ENCODE results near the gene RCOR1. TPM values are rescaled to one million over a fixed set of nuclear protein-coding genes. Genes with fewer than 3 reads are reported as not detected.
A peak's percentile ranks its signal among the peaks of the same experiment; 100 is the strongest.

The RCOR1 gene
- polyA plus RNA-seq, 1 donor = 24.2 TPM

DNA sequence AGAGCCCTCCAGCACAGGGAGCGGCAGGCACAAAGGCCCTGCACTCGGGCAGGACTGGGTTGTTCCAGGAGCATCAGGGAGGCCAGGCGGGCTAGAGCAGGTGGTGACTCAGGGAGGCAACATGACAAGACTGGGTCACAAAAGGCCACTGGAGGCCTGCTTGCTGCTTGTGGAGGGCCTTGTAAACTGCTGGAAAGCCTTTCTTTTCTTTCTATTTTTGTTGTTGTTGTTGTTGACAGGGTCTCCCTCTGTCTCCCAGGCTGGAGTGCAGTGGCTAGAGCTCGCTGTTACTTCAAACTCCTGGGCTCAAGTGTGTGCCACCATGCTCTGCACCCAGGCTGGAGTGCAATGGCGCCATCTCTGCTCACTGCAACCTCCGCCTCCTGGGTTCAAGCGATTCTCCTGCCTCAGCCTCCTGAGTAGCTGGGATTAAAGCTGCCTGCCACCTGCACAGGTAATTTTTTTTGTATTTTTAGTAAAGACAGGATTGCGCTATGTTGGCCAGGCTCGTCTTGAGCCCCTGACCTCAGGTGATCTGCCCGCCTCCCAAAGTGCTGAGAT lies 11.8 kb upstream of the RCOR1 start:
- Histone ChIP-seq H3K4me3 (ENCODE audit: low read length) (no peak overlapping the region), H3K4me1 (ENCODE audit: control insufficient read depth, insufficient read depth, low read length) (peaks cover 8% of the 10 kb centered on the region), H3K36me3 (ENCODE audit: control insufficient read depth, insufficient read depth, low read length) (no peaks in the 10 kb centered on the region), H3K9me3 (ENCODE audit: control insufficient read depth, low read depth, low read length) (no peaks in the 10 kb centered on the region), H3K27me3 (ENCODE audit: control insufficient read depth, insufficient read depth, low read length) (no peaks in the 10 kb centered on the region), H3K27ac (ENCODE audit: low read length) (no peak overlapping the region)
- no peak for DNase-seq
- 100% methylated on average over 2 of the region's 10 CpGs for WGBS (ENCODE audit: insufficient coverage, low lambda C conversion rate)

- Histone ChIP-seq H3K36me3 (ENCODE audit: control insufficient read depth, insufficient read depth, low read length) (no peaks in the 10 kb centered on the region), H3K27me3 (ENCODE audit: control insufficient read depth, insufficient read depth, low read length) (no peaks in the 10 kb centered on the region), H3K4me1 (ENCODE audit: control insufficient read depth, insufficient read depth, low read length) (peaks cover 13% of the 10 kb centered on the region), H3K27ac (ENCODE audit: low read length) (no peak overlapping the region), H3K4me3 (ENCODE audit: low read length) (no peak overlapping the region), H3K9me3 (ENCODE audit: control insufficient read depth, low read depth, low read length) (no peaks in the 10 kb centered on the region)
- DNase-seq = no peak
- no CpG with 5 or more reads among the region's 10 CpGs for WGBS (ENCODE audit: insufficient coverage, low lambda C conversion rate)
These were observed 11.3 kb upstream of the RCOR1 start for GRCh38 chr14:102581193-102581592.

DNA sequence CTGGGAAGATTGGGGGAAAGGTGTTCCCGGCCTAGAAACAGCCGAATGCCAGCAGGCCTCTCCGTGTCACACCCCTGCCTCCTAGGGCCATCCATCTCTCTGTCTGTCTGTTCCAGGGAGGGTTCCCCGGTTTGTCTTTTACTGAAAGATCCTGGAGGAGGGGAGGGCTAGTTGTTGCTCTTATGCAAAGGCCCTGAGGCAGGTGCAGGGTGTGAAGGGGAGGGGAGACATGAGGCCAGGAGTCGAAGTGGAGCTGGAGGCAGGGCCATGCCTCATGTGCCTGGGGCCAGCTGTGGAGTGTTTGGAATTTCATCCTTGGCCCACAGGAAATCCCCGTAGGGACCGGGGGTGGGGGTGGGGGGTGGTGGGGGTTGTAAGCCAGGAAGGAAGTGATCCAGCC lies 8.7 kb upstream of the RCOR1 start:
- WGBS (ENCODE audit: insufficient coverage, low lambda C conversion rate) = no CpG with 5 or more reads among the region's 7 CpGs
- peaks cover 13% of the 10 kb centered on the region for H3K4me1 ChIP-seq (ENCODE audit: control insufficient read depth, insufficient read depth, low read length)
- H3K4me3 ChIP-seq (ENCODE audit: low read length) = no peak overlapping the region
- DNase-seq = no peak
- H3K27ac ChIP-seq (ENCODE audit: low read length) = no peak overlapping the region
- H3K27me3 ChIP-seq (ENCODE audit: control insufficient read depth, insufficient read depth, low read length) = no peaks in the 10 kb centered on the region
- no peaks in the 10 kb centered on the region for H3K36me3 ChIP-seq (ENCODE audit: control insufficient read depth, insufficient read depth, low read length)
- no peaks in the 10 kb centered on the region for H3K9me3 ChIP-seq (ENCODE audit: control insufficient read depth, low read depth, low read length)

- DNase-seq = peak; percentile 81 to 93
- Histone ChIP-seq H3K36me3 (ENCODE audit: control insufficient read depth, insufficient read depth, low read length) (no peaks in the 10 kb centered on the region), H3K4me3 (ENCODE audit: low read length) (no peak overlapping the region), H3K9me3 (ENCODE audit: control insufficient read depth, low read depth, low read length) (no peaks in the 10 kb centered on the region), H3K27me3 (ENCODE audit: control insufficient read depth, insufficient read depth, low read length) (no peaks in the 10 kb centered on the region), H3K27ac (ENCODE audit: low read length) (peak overlapping the region; percentile 69), H3K4me1 (ENCODE audit: control insufficient read depth, insufficient read depth, low read length) (peaks cover 13% of the 10 kb centered on the region)
- WGBS (ENCODE audit: insufficient coverage, low lambda C conversion rate) = no CpG with 5 or more reads among the region's 24 CpGs
These were observed 7.3 kb upstream of the RCOR1 start for GRCh38 chr14:102584871-102585869.

DNA sequence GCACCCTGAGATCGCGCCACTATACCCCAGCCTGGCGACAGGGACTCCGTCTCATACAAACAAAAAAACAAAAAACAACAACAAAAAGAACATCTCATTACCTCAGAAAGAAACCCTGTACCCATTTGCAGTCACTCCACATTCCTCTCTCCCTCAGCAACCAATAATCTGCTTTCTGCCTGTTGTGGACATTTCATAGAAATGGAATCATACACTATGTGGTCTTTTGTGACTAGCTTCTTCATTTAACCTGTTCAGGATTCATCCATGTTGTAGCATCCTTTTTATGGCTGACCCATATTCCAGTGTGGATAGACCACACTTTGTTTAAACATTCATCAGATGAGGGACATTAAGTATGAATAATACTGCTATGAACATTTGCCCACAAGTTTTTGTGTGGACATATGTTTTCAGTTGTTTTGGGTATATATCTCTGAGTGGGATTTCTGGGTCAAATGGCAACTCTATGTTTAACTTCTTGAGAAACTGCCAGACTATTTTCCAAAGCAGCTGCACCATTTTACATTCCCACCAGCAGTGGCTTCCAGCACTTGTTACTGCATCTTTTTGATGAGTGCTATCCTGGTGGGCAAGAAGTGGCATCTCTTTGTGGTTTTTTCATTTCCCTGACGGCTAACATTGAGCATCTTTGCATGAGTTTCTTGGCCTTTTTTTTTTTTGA lies 5.9 kb upstream of the RCOR1 start:
- no peak for DNase-seq
- peaks cover 24% of the 10 kb centered on the region for H3K4me1 ChIP-seq (ENCODE audit: control insufficient read depth, insufficient read depth, low read length)
- no peaks in the 10 kb centered on the region for H3K36me3 ChIP-seq (ENCODE audit: control insufficient read depth, insufficient read depth, low read length)
- no peak overlapping the region for H3K4me3 ChIP-seq (ENCODE audit: low read length)
- no peak overlapping the region for H3K27ac ChIP-seq (ENCODE audit: low read length)
- H3K9me3 ChIP-seq (ENCODE audit: control insufficient read depth, low read depth, low read length) = no peaks in the 10 kb centered on the region
- no peaks in the 10 kb centered on the region for H3K27me3 ChIP-seq (ENCODE audit: control insufficient read depth, insufficient read depth, low read length)
- no CpG with 5 or more reads among the region's 5 CpGs for WGBS (ENCODE audit: insufficient coverage, low lambda C conversion rate)

- Histone ChIP-seq H3K36me3 (ENCODE audit: control insufficient read depth, insufficient read depth, low read length) (no peaks in the 10 kb centered on the region), H3K4me1 (ENCODE audit: control insufficient read depth, insufficient read depth, low read length) (peaks cover 24% of the 10 kb centered on the region), H3K27ac (ENCODE audit: low read length) (no peak overlapping the region), H3K9me3 (ENCODE audit: control insufficient read depth, low read depth, low read length) (no peaks in the 10 kb centered on the region), H3K4me3 (ENCODE audit: low read length) (no peak overlapping the region), H3K27me3 (ENCODE audit: control insufficient read depth, insufficient read depth, low read length) (no peaks in the 10 kb centered on the region)
- WGBS (ENCODE audit: insufficient coverage, low lambda C conversion rate) = 100% methylated on average over 1 of the region's 3 CpGs
- no peak for DNase-seq
These were observed 3.6 kb upstream of the RCOR1 start for GRCh38 chr14:102588821-102589220.

DNA sequence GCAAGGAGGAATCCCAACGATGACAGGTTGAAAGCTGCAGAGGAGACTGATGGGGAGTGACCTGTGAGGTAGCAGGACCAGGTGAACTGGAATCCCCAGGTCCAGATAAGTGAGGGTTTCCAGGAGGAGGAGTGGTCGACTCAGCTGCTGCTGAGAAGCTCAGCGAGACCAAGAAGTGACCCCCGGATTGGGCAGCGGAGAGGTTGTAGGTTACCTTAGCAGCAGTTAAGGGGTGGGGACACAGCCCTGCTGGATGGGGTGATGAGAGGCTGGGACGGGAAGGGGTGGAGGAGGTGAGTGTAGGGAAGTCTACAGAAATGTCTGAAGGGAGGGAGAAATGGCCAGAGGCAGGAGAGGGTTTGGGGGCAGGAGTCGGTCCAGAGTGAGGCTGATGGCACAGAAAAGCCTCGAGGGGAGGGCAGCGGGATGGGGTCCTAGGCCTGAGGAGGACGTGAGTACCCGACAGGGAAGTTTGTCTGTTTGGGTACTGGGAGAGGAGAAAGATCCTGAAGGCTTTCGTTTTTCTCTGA lies 2.6 kb upstream of the RCOR1 start:
- H3K9me3 ChIP-seq (ENCODE audit: control insufficient read depth, low read depth, low read length) = no peaks in the 10 kb centered on the region
- no peak for DNase-seq
- H3K27ac ChIP-seq (ENCODE audit: low read length) = no peak overlapping the region
- H3K27me3 ChIP-seq (ENCODE audit: control insufficient read depth, insufficient read depth, low read length) = no peaks in the 10 kb centered on the region
- WGBS (ENCODE audit: insufficient coverage, low lambda C conversion rate) = 70% methylated on average over 2 of the region's 12 CpGs
- H3K4me3 ChIP-seq (ENCODE audit: low read length) = no peak overlapping the region
- H3K4me1 ChIP-seq (ENCODE audit: control insufficient read depth, insufficient read depth, low read length) = peaks cover 23% of the 10 kb centered on the region
- H3K36me3 ChIP-seq (ENCODE audit: control insufficient read depth, insufficient read depth, low read length) = no peaks in the 10 kb centered on the region

GRCh38 chr14:102590667-102591099 lies 1.8 kb upstream of the RCOR1 start:
- peak overlapping the region; percentile 99 for H3K27ac ChIP-seq (ENCODE audit: low read length)
- no peaks in the 10 kb centered on the region for H3K9me3 ChIP-seq (ENCODE audit: control insufficient read depth, low read depth, low read length)
- DNase-seq = peak; percentile 77 to 86
- no peaks in the 10 kb centered on the region for H3K27me3 ChIP-seq (ENCODE audit: control insufficient read depth, insufficient read depth, low read length)
- no CpG with 5 or more reads among the region's 13 CpGs for WGBS (ENCODE audit: insufficient coverage, low lambda C conversion rate)
- H3K36me3 ChIP-seq (ENCODE audit: control insufficient read depth, insufficient read depth, low read length) = no peaks in the 10 kb centered on the region
- H3K4me1 ChIP-seq (ENCODE audit: control insufficient read depth, insufficient read depth, low read length) = peaks cover 15% of the 10 kb centered on the region
- peak overlapping the region; percentile 76 for H3K4me3 ChIP-seq (ENCODE audit: low read length)

DNA sequence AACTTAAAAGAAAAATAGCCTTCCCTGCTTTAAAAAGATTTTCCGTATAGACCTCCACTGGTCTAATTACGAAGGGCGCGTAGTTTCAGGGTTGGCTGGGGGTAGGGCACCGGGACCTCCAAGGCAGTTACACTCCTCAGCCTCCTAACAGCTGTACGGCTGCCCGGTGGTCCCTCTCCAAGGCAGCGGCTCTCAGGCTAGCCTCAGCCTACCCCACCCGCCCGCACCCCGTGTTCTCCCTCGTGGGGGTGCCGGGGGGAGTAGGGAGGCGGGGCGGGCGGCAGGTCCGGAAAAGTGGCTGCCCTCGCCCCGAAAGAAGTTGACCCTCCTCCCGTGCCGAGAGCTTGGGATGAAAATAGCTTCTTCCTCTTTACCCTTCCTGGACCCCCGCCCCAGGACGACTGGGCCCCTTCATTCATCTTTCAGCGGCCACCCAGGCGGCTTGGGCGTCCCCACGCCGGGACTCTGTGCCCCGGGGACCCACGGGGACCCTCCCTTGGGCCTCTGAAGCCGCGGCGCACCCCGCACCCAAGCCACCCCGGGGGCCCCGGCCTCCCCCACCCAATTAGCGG lies 991 bp upstream of the RCOR1 start:
- Histone ChIP-seq H3K4me3 (ENCODE audit: low read length) (peak overlapping the region; percentile 76), H3K9me3 (ENCODE audit: control insufficient read depth, low read depth, low read length) (no peaks in the 10 kb centered on the region), H3K27me3 (ENCODE audit: control insufficient read depth, insufficient read depth, low read length) (no peaks in the 10 kb centered on the region), H3K27ac (ENCODE audit: low read length) (peak overlapping the region; percentile 99), H3K36me3 (ENCODE audit: control insufficient read depth, insufficient read depth, low read length) (no peaks in the 10 kb centered on the region), H3K4me1 (ENCODE audit: control insufficient read depth, insufficient read depth, low read length) (peaks cover 10% of the 10 kb centered on the region)
- DNase-seq = no peak
- no CpG with 5 or more reads among the region's 37 CpGs for WGBS (ENCODE audit: insufficient coverage, low lambda C conversion rate)

DNA sequence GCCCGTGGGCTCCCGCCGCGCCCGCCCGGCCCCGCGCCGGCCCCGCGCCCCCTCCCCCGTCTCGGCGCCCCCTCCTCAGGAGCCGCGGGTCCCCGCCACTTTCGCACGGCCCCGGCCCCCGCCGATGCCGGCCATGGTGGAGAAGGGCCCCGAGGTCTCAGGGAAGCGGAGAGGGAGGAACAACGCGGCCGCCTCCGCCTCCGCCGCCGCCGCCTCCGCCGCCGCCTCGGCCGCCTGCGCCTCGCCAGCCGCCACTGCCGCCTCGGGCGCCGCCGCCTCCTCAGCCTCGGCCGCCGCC lies 263 bp downstream of the RCOR1 start:
- peaks cover 10% of the 10 kb centered on the region for H3K4me1 ChIP-seq (ENCODE audit: control insufficient read depth, insufficient read depth, low read length)
- H3K4me3 ChIP-seq (ENCODE audit: low read length) = peak overlapping the region; percentile 87
- H3K36me3 ChIP-seq (ENCODE audit: control insufficient read depth, insufficient read depth, low read length) = peaks cover 4% of the 10 kb centered on the region
- DNase-seq = no peak
- H3K27ac ChIP-seq (ENCODE audit: low read length) = peak overlapping the region; percentile 72
- no peaks in the 10 kb centered on the region for H3K9me3 ChIP-seq (ENCODE audit: control insufficient read depth, low read depth, low read length)
- H3K27me3 ChIP-seq (ENCODE audit: control insufficient read depth, insufficient read depth, low read length) = no peaks in the 10 kb centered on the region
- no CpG with 5 or more reads among the region's 49 CpGs for WGBS (ENCODE audit: insufficient coverage, low lambda C conversion rate)

Data from large intestine (tissue), 3 donors.